ENCODE results near the gene PCDHGA3. TPM values are rescaled to one million over a fixed set of nuclear protein-coding genes. Genes with fewer than 3 reads are reported as not detected.

PCDHGA3 gene
- total and polyA plus RNA-seq, 3 experiments from 2014 or later = not detected

- CTCF ChIA-PET = no interaction called here
- H3K27ac ChIP-seq (ENCODE audit: low read depth, low read length) = no peak overlapping the region
- Mint-ChIP-seq H3K4me3 (no peak overlapping the region), H3K27me3 (peaks cover 71 to 78% of the 10 kb centered on the region in 2 donors), H3K4me1 (peaks cover 0 to 10% (median 2%) of the 10 kb centered on the region in 3 donors), H3K27ac (peak overlapping the region in 1 of 8 donors; percentile 64), H3K36me3 (peaks cover 3 to 22% (median 3%) of the 10 kb centered on the region in 3 donors), H3K9me3 (peaks cover 22 to 62% (median 57%) of the 10 kb centered on the region in 5 donors)
- POLR2A ChIA-PET = no interaction called here
- no peak for DNase-seq
- no peaks in the 10 kb centered on the region for H3K36me3 ChIP-seq (ENCODE audit: insufficient read depth, low read length)
- H3K27me3 ChIP-seq (ENCODE audit: insufficient read depth, low read length, poor library complexity, severe bottlenecking) = peaks cover 28% of the 10 kb centered on the region
- H3K9me3 ChIP-seq (ENCODE audit: low read length) = peaks cover 13% of the 10 kb centered on the region
- no peak overlapping the region for H3K4me3 ChIP-seq (ENCODE audit: low read length)
- no peaks in the 10 kb centered on the region for H3K4me1 ChIP-seq (ENCODE audit: insufficient read depth, low read length)
These were observed 19.1 kb downstream of the PCDHGA3 start for GRCh38 chr5:141362719-141363118.

DNA sequence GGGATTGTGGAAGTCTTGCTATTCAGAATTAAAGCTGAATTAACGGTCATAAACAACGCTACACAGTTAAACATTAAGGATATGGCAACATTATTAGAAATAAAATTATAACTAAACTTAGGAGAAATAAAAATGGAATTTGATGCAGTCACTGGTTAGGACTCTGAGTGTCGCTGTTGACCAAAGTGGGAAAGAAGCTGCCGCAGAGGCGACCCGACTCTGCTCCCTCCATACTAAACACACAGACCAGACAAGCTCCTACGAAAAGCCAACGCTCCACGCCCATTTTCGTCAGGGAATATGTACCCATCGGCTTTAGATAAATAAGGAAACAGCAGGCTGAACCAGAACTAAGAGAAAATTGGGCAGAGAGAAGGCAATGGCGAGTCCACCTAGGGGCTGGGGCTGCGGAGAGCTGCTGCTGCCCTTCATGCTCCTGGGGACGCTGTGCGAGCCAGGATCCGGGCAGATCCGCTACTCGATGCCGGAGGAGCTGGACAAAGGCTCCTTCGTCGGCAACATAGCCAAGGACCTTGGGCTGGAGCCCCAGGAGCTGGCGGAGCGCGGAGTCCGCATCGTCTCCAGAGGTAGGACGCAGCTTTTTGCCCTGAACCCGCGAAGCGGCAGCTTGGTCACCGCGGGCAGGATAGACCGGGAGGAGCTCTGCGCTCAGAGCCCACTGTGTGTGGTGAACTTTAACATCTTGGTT, 20.5 kb downstream of the PCDHGA3 start, which contains the start of gene PCDHGA5:
TSS of gene PCDHGA5 (plus strand) at position 211 of the 709 bp plus-strand sequence. CDS start at position 380, 169 bp downstream.
- Mint-ChIP-seq H3K27ac (no peak within 1 kb of the TSS), H3K4me1 (peaks cover 0 to 10% (median 2%) of the 10 kb centered on the region in 3 donors), H3K9me3 (peaks cover 25 to 66% (median 53%) of the 10 kb centered on the region in 5 donors), H3K36me3 (peaks cover 3 to 22% (median 3%) of the 10 kb centered on the region in 3 donors), H3K4me3 (no peak within 1 kb of the TSS), H3K27me3 (peaks cover 71 to 81% of the 10 kb centered on the region in 2 donors)
- ChIA-PET POLR2A (no interaction called here), CTCF (interaction anchor here (1.2 to 1.4 kb wide), 2 partner anchors 9 to 66 kb away, joined by 3 read pairs; partner anchors contain the start of genes PCDHGA12 and PCDHGA4)
- H3K27me3 ChIP-seq (ENCODE audit: insufficient read depth, low read length, poor library complexity, severe bottlenecking) = peaks cover 29% of the 10 kb centered on the region
- H3K4me1 ChIP-seq (ENCODE audit: insufficient read depth, low read length) = no peaks in the 10 kb centered on the region
- no peak within 1 kb of the TSS for H3K4me3 ChIP-seq (ENCODE audit: low read length)
- peaks cover 13% of the 10 kb centered on the region for H3K9me3 ChIP-seq (ENCODE audit: low read length)
- H3K27ac ChIP-seq (ENCODE audit: low read depth, low read length) = no peak within 1 kb of the TSS
- DNase-seq = no peak
- H3K36me3 ChIP-seq (ENCODE audit: insufficient read depth, low read length) = no peaks in the 10 kb centered on the region

DNA sequence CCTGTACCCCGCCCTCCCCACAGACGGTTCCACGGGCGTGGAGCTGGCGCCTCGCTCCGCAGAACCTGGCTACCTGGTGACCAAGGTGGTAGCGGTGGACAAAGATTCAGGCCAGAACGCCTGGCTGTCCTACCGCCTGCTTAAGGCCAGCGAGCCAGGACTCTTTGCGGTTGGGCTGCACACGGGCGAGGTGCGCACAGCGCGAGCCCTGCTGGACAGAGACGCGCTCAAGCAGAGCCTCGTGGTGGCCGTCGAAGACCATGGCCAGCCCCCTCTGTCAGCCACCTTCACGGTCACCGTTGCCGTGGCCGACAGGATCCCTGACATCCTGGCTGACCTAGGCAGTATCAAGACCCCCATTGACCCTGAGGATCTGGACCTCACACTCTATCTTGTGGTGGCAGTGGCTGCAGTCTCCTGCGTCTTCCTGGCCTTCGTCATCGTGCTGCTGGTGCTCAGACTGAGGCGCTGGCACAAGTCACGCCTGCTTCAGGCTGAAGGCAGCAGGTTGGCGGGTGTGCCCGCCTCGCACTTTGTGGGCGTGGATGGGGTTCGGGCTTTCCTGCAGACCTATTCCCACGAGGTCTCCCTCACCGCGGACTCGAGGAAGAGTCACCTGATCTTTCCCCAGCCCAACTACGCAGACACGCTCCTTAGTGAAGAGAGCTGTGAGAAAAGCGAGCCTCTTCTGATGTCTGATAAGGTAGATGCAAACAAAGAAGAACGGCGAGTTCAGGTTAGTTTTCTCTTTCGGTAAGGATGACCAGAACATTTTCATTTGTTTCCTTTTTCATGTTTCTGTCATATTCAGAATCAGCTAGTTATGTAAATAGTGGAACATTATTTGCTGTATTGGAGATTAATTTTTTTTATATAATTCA, 22.6 kb downstream of the PCDHGA3 start:
- H3K36me3 ChIP-seq (ENCODE audit: insufficient read depth, low read length) = no peaks in the 10 kb centered on the region
- H3K27ac ChIP-seq (ENCODE audit: low read depth, low read length) = no peak overlapping the region
- CTCF ChIA-PET = no interaction called here
- no peak for DNase-seq
- Mint-ChIP-seq H3K9me3 (peaks cover 30 to 62% (median 58%) of the 10 kb centered on the region in 5 donors), H3K4me3 (no peak overlapping the region), H3K4me1 (peaks cover 3 to 7% (median 5%) of the 10 kb centered on the region in 3 donors), H3K27me3 (peaks cover 66 to 83% of the 10 kb centered on the region in 2 donors), H3K36me3 (peaks cover 0 to 18% (median 1%) of the 10 kb centered on the region in 3 donors), H3K27ac (no peak overlapping the region)
- no peak overlapping the region for H3K4me3 ChIP-seq (ENCODE audit: low read length)
- peaks cover 33% of the 10 kb centered on the region for H3K27me3 ChIP-seq (ENCODE audit: insufficient read depth, low read length, poor library complexity, severe bottlenecking)
- no peaks in the 10 kb centered on the region for H3K4me1 ChIP-seq (ENCODE audit: insufficient read depth, low read length)
- peaks cover 18% of the 10 kb centered on the region for H3K9me3 ChIP-seq (ENCODE audit: low read length)
- POLR2A ChIA-PET = no interaction called here

DNA sequence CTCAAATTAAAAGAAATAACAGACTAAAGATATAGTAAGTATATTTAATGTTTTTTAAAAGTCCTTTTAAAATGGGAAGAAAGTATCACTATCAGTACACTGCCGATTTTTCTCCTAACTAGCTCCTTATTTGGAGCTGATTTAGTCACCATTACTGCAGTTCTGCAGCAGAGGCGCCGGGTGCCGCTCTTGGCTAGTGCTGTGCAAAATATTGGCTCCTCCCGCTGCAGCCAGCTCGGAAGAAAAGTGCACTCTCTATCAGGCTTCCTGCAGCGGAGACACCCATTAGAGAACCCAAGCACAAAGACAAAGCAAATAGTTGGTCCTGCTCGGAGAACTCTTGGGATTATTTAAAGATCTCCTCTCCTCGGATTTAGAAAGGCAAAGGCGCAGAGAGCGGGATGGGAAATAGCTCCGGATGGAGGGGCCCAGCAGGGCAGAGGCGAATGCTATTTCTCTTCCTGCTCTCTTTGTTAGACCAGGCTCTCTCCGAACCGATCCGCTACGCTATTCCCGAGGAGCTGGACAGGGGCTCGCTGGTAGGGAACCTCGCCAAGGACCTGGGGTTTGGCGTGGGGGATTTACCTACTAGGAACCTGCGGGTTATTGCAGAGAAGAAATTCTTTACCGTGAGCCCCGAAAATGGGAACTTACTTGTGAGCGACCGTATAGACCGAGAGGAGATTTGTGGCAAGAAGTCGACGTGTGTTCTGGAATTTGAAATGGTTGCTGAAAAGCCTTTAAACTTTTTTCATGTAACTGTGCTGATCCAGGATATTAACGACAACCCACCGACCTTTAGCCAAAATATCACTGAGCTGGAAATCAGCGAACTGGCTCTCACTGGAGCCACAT, 26.6 kb downstream of the PCDHGA3 start, which contains the start of gene PCDHGB3:
TSS of gene PCDHGB3 (plus strand) at position 249 of the 855 bp plus-strand sequence. CDS start at position 402, 153 bp downstream.
- Histone ChIP-seq H3K4me3 (ENCODE audit: low read length) (peak within 1 kb of the TSS; percentile 46), H3K27ac (ENCODE audit: low read depth, low read length) (no peak within 1 kb of the TSS), H3K4me1 (ENCODE audit: insufficient read depth, low read length) (no peaks in the 10 kb centered on the region), H3K27me3 (ENCODE audit: insufficient read depth, low read length, poor library complexity, severe bottlenecking) (peaks cover 34% of the 10 kb centered on the region), H3K9me3 (ENCODE audit: low read length) (peaks cover 10% of the 10 kb centered on the region), H3K36me3 (ENCODE audit: insufficient read depth, low read length) (no peaks in the 10 kb centered on the region)
- Mint-ChIP-seq H3K4me3 (peak within 1 kb of the TSS; percentile 66 to 87 (median 79)), H3K36me3 (peaks cover 2 to 11% (median 3%) of the 10 kb centered on the region in 3 donors), H3K27me3 (peaks cover 65 to 83% of the 10 kb centered on the region in 2 donors), H3K27ac (peak within 1 kb of the TSS in 1 of 8 donors; percentile 7), H3K4me1 (peaks cover 5 to 9% (median 7%) of the 10 kb centered on the region in 3 donors), H3K9me3 (peaks cover 22 to 68% (median 47%) of the 10 kb centered on the region in 5 donors)
- DNase-seq = peak in 3 of 5 donors; percentile 15 to 20 (median 16)
- ChIA-PET CTCF (interaction anchor here (1.0 to 1.8 kb wide), 3 partner anchors 27 to 194 kb away, joined by 3 to 6 read pairs (median 4); partner anchors contain the start of genes PCDHGA1 and PCDHGB5), POLR2A (no interaction called here)

GRCh38 chr5:141371572-141372475, 28.2 kb downstream of the PCDHGA3 start:
- H3K4me1 Mint-ChIP-seq = peaks cover 5 to 9% (median 7%) of the 10 kb centered on the region in 3 donors
- Histone ChIP-seq H3K27ac (ENCODE audit: low read depth, low read length) (no peak overlapping the region), H3K9me3 (ENCODE audit: low read length) (peaks cover 6% of the 10 kb centered on the region), H3K4me1 (ENCODE audit: insufficient read depth, low read length) (no peaks in the 10 kb centered on the region), H3K36me3 (ENCODE audit: insufficient read depth, low read length) (no peaks in the 10 kb centered on the region), H3K4me3 (ENCODE audit: low read length) (no peak overlapping the region), H3K27me3 (ENCODE audit: insufficient read depth, low read length, poor library complexity, severe bottlenecking) (peaks cover 29% of the 10 kb centered on the region)
- ChIA-PET CTCF (interaction anchor here (1.5 kb wide), 1 partner anchor 13 kb away, joined by 3 read pairs; no protein-coding TSS in a partner anchor), POLR2A (no interaction called here)
- no peak overlapping the region for H3K4me3 Mint-ChIP-seq
- peaks cover 55 to 83% of the 10 kb centered on the region in 2 donors for H3K27me3 Mint-ChIP-seq
- peaks cover 2 to 5% (median 3%) of the 10 kb centered on the region in 3 donors for H3K36me3 Mint-ChIP-seq
- no peak overlapping the region for H3K27ac Mint-ChIP-seq
- no peak for DNase-seq
- H3K9me3 Mint-ChIP-seq = peaks cover 28 to 67% (median 48%) of the 10 kb centered on the region in 5 donors

- ChIA-PET CTCF (interaction anchor here (0.7 kb wide), 1 partner anchor 150 kb away, joined by 3 read pairs; no protein-coding TSS in a partner anchor), POLR2A (no interaction called here)
- H3K4me1 Mint-ChIP-seq = peaks cover 5 to 9% (median 7%) of the 10 kb centered on the region in 3 donors
- H3K9me3 Mint-ChIP-seq = peaks cover 26 to 76% (median 51%) of the 10 kb centered on the region in 5 donors
- DNase-seq = no peak
- Histone ChIP-seq H3K27ac (ENCODE audit: low read depth, low read length) (no peak within 1 kb of the TSS), H3K27me3 (ENCODE audit: insufficient read depth, low read length, poor library complexity, severe bottlenecking) (peaks cover 20% of the 10 kb centered on the region), H3K4me3 (ENCODE audit: low read length) (no peak within 1 kb of the TSS), H3K4me1 (ENCODE audit: insufficient read depth, low read length) (no peaks in the 10 kb centered on the region), H3K9me3 (ENCODE audit: low read length) (peaks cover 6% of the 10 kb centered on the region), H3K36me3 (ENCODE audit: insufficient read depth, low read length) (no peaks in the 10 kb centered on the region)
- no peak within 1 kb of the TSS for H3K27ac Mint-ChIP-seq
- peaks cover 2 to 12% (median 3%) of the 10 kb centered on the region in 3 donors for H3K36me3 Mint-ChIP-seq
- H3K27me3 Mint-ChIP-seq = peaks cover 51 to 75% of the 10 kb centered on the region in 2 donors
- H3K4me3 Mint-ChIP-seq = peak within 1 kb of the TSS in 4 of 7 donors; percentile 5 to 55 (median 46)
These were observed 30.2 kb downstream of the PCDHGA3 start, which contains the start of gene PCDHGA6 for GRCh38 chr5:141373673-141374317. Gene PCDHGA6, plus strand, starts transcription at chr5:141373891. Its CDS starts 193 bp downstream, at chr5:141374084.
